ENCODE results near the gene WBP1. TPM values are rescaled to one million over a fixed set of nuclear protein-coding genes. Genes with fewer than 3 reads are reported as not detected.
A peak's percentile ranks its signal among the peaks of the same experiment; 100 is the strongest.

WBP1 gene
- total and polyA plus RNA-seq, 7 experiments from 2014 or later = 33.3 to 127 (median 58.9) TPM

DNA sequence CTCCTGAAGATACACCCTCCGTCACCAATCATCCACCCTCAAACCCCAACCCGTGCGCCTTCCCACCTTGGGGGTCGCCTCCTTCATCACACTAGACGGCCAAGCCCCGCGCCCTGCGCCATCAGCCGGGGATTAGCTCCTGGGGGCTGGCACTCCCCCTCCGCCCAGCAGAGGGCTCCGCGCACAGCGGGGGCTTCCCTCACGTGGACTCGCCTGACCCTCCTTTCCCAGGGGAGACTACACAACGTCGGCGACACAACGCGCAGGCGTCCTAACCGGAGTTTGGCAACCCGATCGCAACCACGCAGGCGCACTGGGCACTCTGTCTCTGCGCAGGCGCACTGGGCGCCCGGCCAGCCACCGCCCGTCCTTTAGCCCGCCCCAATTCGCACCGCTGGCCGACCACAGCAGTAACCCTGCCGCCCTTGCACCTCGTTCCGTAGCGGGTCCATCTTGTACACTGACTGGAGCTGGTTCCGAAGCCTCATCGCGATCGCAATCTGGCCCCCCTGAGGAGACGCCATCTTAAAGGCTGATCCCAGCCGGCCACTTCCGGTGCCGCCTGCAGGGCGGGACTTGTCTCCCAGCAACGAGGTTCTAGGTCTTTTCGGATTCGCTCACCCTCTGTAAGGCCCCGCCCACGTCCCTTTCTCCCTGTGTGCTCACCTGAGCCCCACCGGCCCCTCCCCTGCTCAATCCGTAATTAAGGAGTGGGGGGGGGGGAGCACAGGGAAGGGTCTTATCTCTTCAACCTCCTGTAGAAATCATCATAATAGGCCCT lies 49.1 kb downstream of the WBP1 start, which contains the start of gene PCGF1:
PCGF1 (minus strand) TSS at position 551 of the 781 bp plus-strand sequence; CDS start at position 524, 27 bp downstream.
- DNase-seq (peak; percentile 97 to 99 (median 98)), ATAC-seq (peak; percentile 96)
- Histone ChIP-seq H3K4me1 (ENCODE audit: control insufficient read depth in 2 of 2, insufficient read depth in 2 of 2, low read length in 2 of 2) (peaks cover 16 to 29% of the 10 kb centered on the region in 2 donors), H3K4me3 (ENCODE audit: low read length) (peak within 1 kb of the TSS; percentile 96), H3K9me3 (ENCODE audit: control insufficient read depth in 2 of 3, low read length in 3 of 3) (no peaks in the 10 kb centered on the region), H3K27me3 (ENCODE audit: control insufficient read depth in 2 of 2, insufficient read depth in 2 of 2, low read length in 2 of 2) (peaks cover 3 to 16% of the 10 kb centered on the region in 2 donors), H3K27ac (ENCODE audit: low read depth, low read length) (peak within 1 kb of the TSS; percentile 94), H3K36me3 (ENCODE audit: control insufficient read depth in 2 of 3, insufficient read depth in 3 of 3, low read length in 3 of 3) (peaks cover 0 to 20% (median 5%) of the 10 kb centered on the region in 3 experiments)
- peaks cover 34 to 66% (median 57%) of the 10 kb centered on the region in 7 donors for H3K4me1 Mint-ChIP-seq
- peaks cover 0 to 6% (median 0%) of the 10 kb centered on the region in 11 donors for H3K9me3 Mint-ChIP-seq
- intact Hi-C loops (cut with micrococcal nuclease) = loop anchor here (1.0 to 10.0 kb wide), 13 partner anchors 9 to 451 kb away; partner anchors contain the start of genes AUP1 (in 2 of the 2), DOK1 (in 2 of the 2), HTRA2 (in 2 of the 2) and TTC31 (in 2 of the 2)
- peak within 1 kb of the TSS; percentile 97 to 100 (median 100) for H3K27ac Mint-ChIP-seq
- peaks cover 47 to 58% (median 49%) of the 10 kb centered on the region in 5 donors for H3K27me3 Mint-ChIP-seq
- peak within 1 kb of the TSS; percentile 95 to 100 (median 99) for H3K4me3 Mint-ChIP-seq
- peaks cover 16 to 33% (median 28%) of the 10 kb centered on the region in 5 donors for H3K36me3 Mint-ChIP-seq
- CTCF ChIA-PET = interaction anchor here (0.5 to 1.5 kb wide), 3 partner anchors 24 to 29 kb away, joined by 3 to 4 read pairs (median 4); partner anchors contain the start of genes CCDC142 and TTC31
- POLR2A ChIA-PET = interaction anchor here (0.6 to 5.0 kb wide), 15 partner anchors 8 to 308 kb away, joined by 3 to 33 read pairs (median 4); partner anchors contain the start of genes AUP1, CCDC142, HTRA2 and LBX2

DNA sequence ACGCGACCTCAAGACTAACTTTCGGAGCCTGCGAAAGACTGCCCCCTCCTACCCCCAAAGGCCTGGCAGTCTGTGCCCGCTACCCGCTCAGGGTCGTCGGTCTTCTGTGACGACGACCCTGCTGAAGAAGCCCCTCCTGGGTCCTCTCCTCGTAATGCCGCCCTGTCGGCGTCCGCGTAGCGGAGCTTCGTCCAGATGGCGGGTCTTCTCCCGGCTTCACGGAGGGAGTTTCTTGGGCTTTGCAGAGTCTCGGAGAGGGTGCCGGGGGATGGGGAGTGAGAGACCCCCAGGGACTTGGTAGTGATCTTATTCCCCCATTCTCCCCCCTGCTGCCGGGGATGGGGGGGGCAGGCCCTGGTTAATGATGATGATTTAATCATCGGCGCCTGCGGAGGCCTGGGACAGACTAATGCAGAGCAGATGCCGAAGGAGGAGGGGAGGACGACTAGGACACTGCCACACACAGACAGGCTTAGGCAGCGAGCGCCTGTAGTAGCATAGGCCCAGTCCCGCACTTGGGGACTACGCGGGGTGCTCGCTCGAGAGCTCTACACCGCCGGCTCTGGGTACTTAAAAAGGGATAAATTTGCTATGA lies 49.8 kb downstream of the WBP1 start:
- Histone ChIP-seq H3K4me1 (ENCODE audit: control insufficient read depth in 2 of 2, insufficient read depth in 2 of 2, low read length in 2 of 2) (peaks cover 16 to 22% of the 10 kb centered on the region in 2 donors), H3K4me3 (ENCODE audit: low read length) (peak overlapping the region; percentile 96), H3K27ac (ENCODE audit: low read depth, low read length) (peak overlapping the region; percentile 94), H3K36me3 (ENCODE audit: control insufficient read depth in 2 of 3, insufficient read depth in 3 of 3, low read length in 3 of 3) (peaks cover 0 to 20% (median 5%) of the 10 kb centered on the region in 3 experiments), H3K27me3 (ENCODE audit: control insufficient read depth in 2 of 2, insufficient read depth in 2 of 2, low read length in 2 of 2) (peaks cover 0 to 15% of the 10 kb centered on the region in 2 donors), H3K9me3 (ENCODE audit: control insufficient read depth in 2 of 3, low read length in 3 of 3) (no peaks in the 10 kb centered on the region)
- Mint-ChIP-seq H3K4me1 (peaks cover 34 to 62% (median 51%) of the 10 kb centered on the region in 7 donors), H3K36me3 (peaks cover 16 to 33% (median 25%) of the 10 kb centered on the region in 5 donors), H3K9me3 (peaks cover 0 to 6% (median 0%) of the 10 kb centered on the region in 11 donors), H3K27ac (peak overlapping the region; percentile 97 to 100 (median 100)), H3K27me3 (peaks cover 47 to 58% (median 50%) of the 10 kb centered on the region in 5 donors), H3K4me3 (peak overlapping the region; percentile 95 to 100 (median 99))
- intact Hi-C loops (cut with micrococcal nuclease) = loop anchor here (1.0 to 10.0 kb wide), 13 partner anchors 8 to 450 kb away; partner anchors contain the start of genes AUP1 (in 2 of the 2), DOK1 (in 2 of the 2), HTRA2 (in 2 of the 2) and TTC31 (in 2 of the 2)
- POLR2A ChIA-PET = interaction anchor here (0.9 to 5.0 kb wide), 12 partner anchors 9 to 50 kb away, joined by 3 to 33 read pairs (median 5); partner anchors contain the start of genes AUP1, CCDC142, HTRA2 and LBX2
- CTCF ChIA-PET = interaction anchor here (0.5 to 1.5 kb wide), 3 partner anchors 24 to 29 kb away, joined by 3 to 4 read pairs (median 4); partner anchors contain the start of genes CCDC142 and TTC31
- DNase-seq = peak in 1 of 9 donors; percentile 29
- no peak for ATAC-seq

DNA sequence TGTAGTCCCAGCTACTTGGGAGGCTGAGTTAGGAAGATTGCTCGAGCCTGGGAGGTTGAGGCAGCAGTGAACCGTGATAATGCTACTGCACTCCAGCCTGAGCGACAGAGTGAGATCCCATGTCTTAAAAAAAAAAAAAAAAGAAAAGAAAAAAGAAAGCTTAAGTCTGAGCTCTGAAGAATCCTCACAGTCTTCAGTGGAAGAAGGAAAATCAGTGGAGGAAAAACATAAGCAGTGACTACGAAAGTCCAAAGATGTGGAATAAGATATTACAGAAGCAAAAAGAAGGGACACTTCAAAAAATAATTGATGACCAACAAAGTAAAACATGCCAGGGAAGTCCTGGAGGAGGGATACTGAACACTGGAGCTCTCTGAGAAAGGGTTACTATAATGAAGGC lies 52.0 kb downstream of the WBP1 start:
- peaks cover 0 to 11% (median 4%) of the 10 kb centered on the region in 3 experiments for H3K36me3 ChIP-seq (ENCODE audit: control insufficient read depth in 2 of 3, insufficient read depth in 3 of 3, low read length in 3 of 3)
- peaks cover 29 to 53% (median 42%) of the 10 kb centered on the region in 5 donors for H3K27me3 Mint-ChIP-seq
- H3K4me1 ChIP-seq (ENCODE audit: control insufficient read depth in 2 of 2, insufficient read depth in 2 of 2, low read length in 2 of 2) = peaks cover 17 to 34% of the 10 kb centered on the region in 2 donors
- ChIA-PET POLR2A (interaction anchor here (1.7 to 5.0 kb wide), 4 partner anchors 12 to 52 kb away, joined by 7 to 33 read pairs (median 22); partner anchors contain the start of genes AUP1, CCDC142, HTRA2 and TTC31), CTCF (interaction anchor here (1.5 kb wide), 1 partner anchor 20 kb away, joined by 6 read pairs; the partner anchor contains the start of genes AUP1 and HTRA2)
- peaks cover 4 to 19% (median 15%) of the 10 kb centered on the region in 5 donors for H3K36me3 Mint-ChIP-seq
- DNase-seq = no peak
- peaks cover 23 to 49% (median 37%) of the 10 kb centered on the region in 7 donors for H3K4me1 Mint-ChIP-seq
- H3K9me3 ChIP-seq (ENCODE audit: control insufficient read depth in 2 of 3, low read length in 3 of 3) = no peaks in the 10 kb centered on the region
- intact Hi-C loops (cut with micrococcal nuclease) = no loop called here
- H3K4me3 Mint-ChIP-seq = no peak overlapping the region
- no peak overlapping the region for H3K27ac ChIP-seq (ENCODE audit: low read depth, low read length)
- peaks cover 5 to 23% of the 10 kb centered on the region in 2 donors for H3K27me3 ChIP-seq (ENCODE audit: control insufficient read depth in 2 of 2, insufficient read depth in 2 of 2, low read length in 2 of 2)
- peaks cover 0 to 6% (median 0%) of the 10 kb centered on the region in 11 donors for H3K9me3 Mint-ChIP-seq
- ATAC-seq = no peak
- H3K27ac Mint-ChIP-seq = no peak overlapping the region
- no peak overlapping the region for H3K4me3 ChIP-seq (ENCODE audit: low read length)

Other genes starting within 250 kb of the WBP1 start
- gene SLC4A5, start 115.0 kb upstream of the WBP1 start, total RNA-seq = 10 to 100 TPM in 4 of 5 experiments, 1 to 10 TPM in 1; 2.0 to 20.8 (median 18.5) TPM
- gene SLC4A5, start 115.0 kb upstream of the WBP1 start, polyA plus RNA-seq = 1 to 10 TPM in 1 of 2 donors, under 1 TPM in 1; 0.59 to 3.3 TPM
- 100 to 1,000 TPM in 2 of 5 experiments, 10 to 100 TPM in 3; 73.6 to 113 (median 98.5) TPM for gene DCTN1, start 78.1 kb upstream of the WBP1 start, total RNA-seq
- 10 to 100 TPM; 52.1 to 77.2 TPM for gene DCTN1, start 78.1 kb upstream of the WBP1 start, polyA plus RNA-seq
- gene C2orf81, start 36.8 kb upstream of the WBP1 start, total RNA-seq = 10 to 100 TPM in 1 of 5 experiments, 1 to 10 TPM in 4; 4.3 to 10.5 (median 6.8) TPM
- 1 to 10 TPM; 7.9 to 8.6 TPM for gene C2orf81, start 36.8 kb upstream of the WBP1 start, polyA plus RNA-seq
- 10 to 100 TPM; 26.5 to 78.5 (median 30.8) TPM for gene WDR54, start 36.7 kb upstream of the WBP1 start, total RNA-seq
- 10 to 100 TPM; 38.8 to 68.2 TPM for gene WDR54, start 36.7 kb upstream of the WBP1 start, polyA plus RNA-seq
- gene RTKN, start 16.5 kb upstream of the WBP1 start, total RNA-seq = 1 to 10 TPM in 2 of 5 experiments, under 1 TPM in 1, not detected in 2; 0.97 to 1.5 (median 1.3) TPM
- gene RTKN, start 16.5 kb upstream of the WBP1 start, polyA plus RNA-seq = under 1 TPM; 0.26 to 0.28 TPM
- 10 to 100 TPM; 42.1 to 96.5 (median 46.8) TPM for gene INO80B, start 3.4 kb upstream of the WBP1 start, total RNA-seq
- gene INO80B, start 3.4 kb upstream of the WBP1 start, polyA plus RNA-seq = 10 to 100 TPM; 11.6 TPM
- gene MOGS, start 6.9 kb downstream of the WBP1 start, total RNA-seq = 10 to 100 TPM; 61.0 to 88.5 (median 74.3) TPM
- 10 to 100 TPM; 31.2 to 40.7 TPM for gene MOGS, start 6.9 kb downstream of the WBP1 start, polyA plus RNA-seq
- gene MRPL53, start 14.2 kb downstream of the WBP1 start, total RNA-seq = 100 to 1,000 TPM in 2 of 5 experiments, 10 to 100 TPM in 3; 45.7 to 108 (median 94.5) TPM
- gene MRPL53, start 14.2 kb downstream of the WBP1 start, polyA plus RNA-seq = 100 to 1,000 TPM; 138 to 175 TPM
- gene CCDC142, start 24.6 kb downstream of the WBP1 start, total RNA-seq = 10 to 100 TPM; 21.4 to 75.2 (median 33.8) TPM
- 10 to 100 TPM; 13.1 to 23.9 TPM for gene CCDC142, start 24.6 kb downstream of the WBP1 start, polyA plus RNA-seq
- gene TTC31, start 24.6 kb downstream of the WBP1 start, total RNA-seq = 10 to 100 TPM; 35.5 to 50.4 (median 43.6) TPM
- 10 to 100 TPM; 19.8 to 24.5 TPM for gene TTC31, start 24.6 kb downstream of the WBP1 start, polyA plus RNA-seq
- gene LBX2, start 41.2 kb downstream of the WBP1 start, total RNA-seq = under 1 TPM in 2 of 5 experiments, not detected in 3; 0.44 to 0.65 TPM
- gene LBX2, start 41.2 kb downstream of the WBP1 start, polyA plus RNA-seq = not detected
- gene PCGF1, start 49.3 kb downstream of the WBP1 start, total RNA-seq = 10 to 100 TPM; 25.7 to 37.0 (median 31.2) TPM
- gene PCGF1, start 49.3 kb downstream of the WBP1 start, polyA plus RNA-seq = 10 to 100 TPM in 1 of 2 donors, 1 to 10 TPM in 1; 9.0 to 25.0 TPM
- under 1 TPM in 2 of 5 experiments, not detected in 3; 0.34 to 0.66 TPM for gene TLX2, start 56.0 kb downstream of the WBP1 start, total RNA-seq
- gene TLX2, start 56.0 kb downstream of the WBP1 start, polyA plus RNA-seq = not detected
- gene DQX1, start 67.8 kb downstream of the WBP1 start, total RNA-seq = under 1 TPM; 0.13 to 0.95 (median 0.59) TPM
- gene DQX1, start 67.8 kb downstream of the WBP1 start, polyA plus RNA-seq = not detected
- 100 to 1,000 TPM; 121 to 160 (median 144) TPM for gene AUP1, start 71.3 kb downstream of the WBP1 start, total RNA-seq
- 10 to 100 TPM; 69.7 to 73.6 TPM for gene AUP1, start 71.3 kb downstream of the WBP1 start, polyA plus RNA-seq
- gene HTRA2, start 71.5 kb downstream of the WBP1 start, total RNA-seq = 10 to 100 TPM; 16.9 to 46.2 (median 37.7) TPM
- gene HTRA2, start 71.5 kb downstream of the WBP1 start, polyA plus RNA-seq = 10 to 100 TPM; 22.4 to 22.6 TPM
- 1 to 10 TPM in 2 of 5 experiments, under 1 TPM in 3; 0.50 to 6.9 (median 0.81) TPM for gene LOXL3, start 95.5 kb downstream of the WBP1 start, total RNA-seq
- under 1 TPM in 1 of 2 donors, not detected in 1; 0.17 TPM for gene LOXL3, start 95.5 kb downstream of the WBP1 start, polyA plus RNA-seq
- gene DOK1, start 96.3 kb downstream of the WBP1 start, total RNA-seq = 10 to 100 TPM in 4 of 5 experiments, 1 to 10 TPM in 1; 7.0 to 39.5 (median 32.9) TPM
- 10 to 100 TPM; 11.8 to 24.2 TPM for gene DOK1, start 96.3 kb downstream of the WBP1 start, polyA plus RNA-seq
- under 1 TPM in 1 of 5 experiments, not detected in 4; 0.39 TPM for gene M1AP, start 189.9 kb downstream of the WBP1 start, total RNA-seq
- not detected for gene M1AP, start 189.9 kb downstream of the WBP1 start, polyA plus RNA-seq
- 10 to 100 TPM in 3 of 5 experiments, 1 to 10 TPM in 2; 5.7 to 23.6 (median 11.0) TPM for gene SEMA4F, start 195.8 kb downstream of the WBP1 start, total RNA-seq
- gene SEMA4F, start 195.8 kb downstream of the WBP1 start, polyA plus RNA-seq = 1 to 10 TPM; 6.9 to 8.6 TPM

All from naive thymus-derived CD4-positive, alpha-beta T cell (primary cell).